GM06990 (cell line): Measurements from ENCODE around the gene SOHLH1.

Experiments used
- DNase-seq: peaks from one replicate; pipeline ENCODE4 v3.0.0-alpha.2; 2011; ENCODE audit not compliant: insufficient read length; ENCODE audit errors: extremely low read depth
- H3K27me3 ChIP-seq: replicated peaks from 2 replicates; pipeline ENCODE4 v1.6.0; 2011; ENCODE audit warnings: low read length; ENCODE audit not compliant: control insufficient read depth, insufficient read depth
- H3K36me3 ChIP-seq: 2 replicates; pipeline ENCODE4 v1.5.1; 2011; ENCODE audit warnings: low read length; ENCODE audit not compliant: control insufficient read depth, insufficient read depth
- H3K4me3 ChIP-seq: replicated peaks from 2 replicates; pipeline ENCODE4 v1.5.1; 2011; ENCODE audit warnings: low read depth, mild to moderate bottlenecking, control low read depth, low read length
- CTCF ChIP-seq: IDR thresholded peaks from 2 replicates; pipeline ENCODE4 v1.5.1; 2011; ENCODE audit warnings: low read length, control low read depth, mild to moderate bottlenecking, inconsistent platforms; ENCODE audit not compliant: insufficient read depth, poor library complexity, severe bottlenecking

SOHLH1 gene

DNA sequence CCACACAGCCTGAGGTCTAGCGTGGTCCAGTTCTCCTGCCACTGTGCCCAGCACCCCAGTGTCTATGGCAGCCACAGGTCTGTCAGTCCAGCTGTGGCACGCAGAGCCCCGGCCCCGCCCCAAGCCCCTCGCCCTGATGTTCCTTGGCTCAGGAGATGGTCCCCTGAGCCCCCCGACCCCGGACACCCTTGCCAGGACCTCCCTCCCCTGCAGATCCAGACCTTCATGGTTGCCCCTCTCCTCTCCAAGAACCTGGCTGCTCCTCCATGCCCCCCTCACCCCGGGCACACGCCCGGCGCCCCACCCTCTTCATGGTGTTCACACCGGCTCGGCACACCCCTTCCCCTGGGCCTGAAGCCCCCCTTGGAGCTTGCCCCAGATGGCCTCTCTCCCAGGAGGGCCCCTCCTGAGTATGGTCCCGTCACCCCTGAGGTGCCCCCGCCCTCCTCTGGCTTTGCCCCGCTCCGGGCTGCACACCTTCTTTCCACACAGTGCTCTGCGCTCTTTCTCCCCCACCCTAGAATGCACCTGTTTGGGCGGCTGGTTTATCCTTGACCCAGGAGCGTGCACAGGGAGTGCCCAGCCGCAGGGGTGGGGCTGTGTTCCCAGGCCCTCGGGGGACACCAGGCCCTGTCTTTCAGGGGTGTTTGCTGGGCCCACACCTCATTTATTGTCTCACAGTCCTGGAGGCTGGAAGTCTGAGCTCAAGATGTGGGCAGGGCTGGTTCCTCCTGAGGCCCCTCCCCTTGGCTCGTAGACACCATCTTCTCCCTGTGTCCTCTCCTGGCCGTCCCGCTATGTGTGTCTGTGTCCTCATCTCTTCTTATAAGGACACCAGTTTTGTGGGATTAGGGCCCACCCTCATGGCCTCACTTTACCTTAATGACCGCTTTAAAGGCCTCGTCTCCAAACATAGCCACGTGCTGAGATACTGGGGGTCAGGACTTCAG lies 40.3 kb upstream of the SOHLH1 start:
- H3K4me3 ChIP-seq, result no peak overlapping the region
- no peaks in the 10 kb centered on the region; the same call in 1 of the 2 replicates for H3K27me3 ChIP-seq
- DNase-seq, result no peak
- no peak for TF ChIP-seq CTCF
- H3K36me3 ChIP-seq, result no peaks in the 10 kb centered on the region

DNA sequence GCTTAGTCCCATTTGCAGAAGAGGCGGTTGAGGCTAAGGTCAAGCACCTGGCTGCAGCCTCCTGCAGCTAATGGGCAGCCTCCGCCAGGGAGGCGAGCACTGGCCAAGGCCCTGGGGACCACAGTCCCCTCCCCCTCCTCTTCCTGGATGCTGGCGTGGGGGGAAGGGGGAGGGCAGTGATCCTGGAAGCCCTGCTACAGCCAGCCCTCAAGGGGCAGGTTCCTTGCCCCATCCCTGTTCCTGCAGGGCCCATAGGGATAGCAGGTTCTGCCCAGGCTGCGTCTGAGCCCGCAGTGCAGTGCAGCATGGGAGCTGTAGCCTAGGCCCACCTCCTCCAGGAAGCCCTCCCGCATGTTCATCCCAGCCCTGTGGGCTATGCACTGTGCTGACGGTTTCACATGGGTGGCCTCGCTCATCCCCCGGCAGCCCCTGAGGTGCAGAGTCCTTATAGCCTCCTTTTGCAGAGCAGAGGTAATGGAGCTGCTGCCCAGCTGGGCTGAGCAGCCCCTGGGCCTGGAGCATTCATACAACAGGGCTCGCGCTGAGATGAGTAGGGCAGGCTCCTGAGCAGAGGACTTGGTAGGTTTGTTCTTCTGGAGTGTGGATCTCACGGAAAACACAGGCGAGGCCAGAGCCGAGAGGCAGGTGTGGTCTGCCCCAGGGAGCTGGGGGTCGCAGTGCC lies 38.7 kb upstream of the SOHLH1 start:
- TF ChIP-seq CTCF, result no peak
- Histone ChIP-seq H3K27me3 (no peaks in the 10 kb centered on the region; the same call in 1 of the 2 replicates), H3K4me3 (no peak overlapping the region), H3K36me3 (no peaks in the 10 kb centered on the region)
- DNase-seq, result no peak

DNA sequence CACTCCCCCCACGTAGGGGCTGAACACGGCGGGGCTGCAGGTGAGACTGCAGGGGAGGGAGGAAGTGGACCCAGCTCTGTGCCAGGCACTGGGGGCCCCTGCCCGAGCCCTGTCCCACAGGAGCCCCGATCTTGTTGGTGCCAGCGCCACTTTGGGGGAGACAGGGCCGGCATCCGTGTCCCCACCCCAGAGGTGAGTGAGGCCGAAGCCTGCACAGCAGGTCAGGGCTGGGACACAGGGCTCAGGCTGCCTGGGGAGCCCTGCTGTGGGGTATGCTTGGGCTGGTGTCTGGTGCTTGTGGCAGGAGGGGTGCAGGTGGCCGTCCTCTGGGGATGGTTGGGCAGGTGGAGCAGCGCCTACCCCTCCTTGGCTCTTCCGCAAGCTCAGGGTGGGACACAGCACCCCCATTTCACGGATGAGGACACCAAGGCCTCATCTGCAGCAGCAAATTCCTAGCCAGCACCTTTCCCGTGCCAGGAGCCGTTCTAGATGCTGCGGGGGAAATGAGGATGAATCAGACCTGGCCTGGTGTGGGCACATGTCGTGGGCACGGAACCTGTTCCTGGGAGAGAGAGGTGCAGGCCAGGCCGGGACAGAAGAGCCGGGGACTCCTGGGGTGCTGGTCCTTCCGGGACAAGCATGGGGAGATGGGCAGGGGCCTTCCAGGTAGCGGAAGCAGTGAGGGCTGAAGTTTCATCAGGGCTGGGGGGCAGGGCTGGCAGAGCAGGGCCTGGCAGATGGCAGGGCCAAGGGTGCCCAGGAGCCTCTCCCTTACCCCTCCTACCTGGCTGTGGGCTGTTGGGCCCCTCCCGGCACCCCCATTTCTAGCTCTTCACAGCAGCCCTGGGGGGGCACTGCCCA lies 37.9 kb upstream of the SOHLH1 start:
- no peak for TF ChIP-seq CTCF
- DNase-seq, result no peak
- Histone ChIP-seq H3K4me3 (no peak overlapping the region), H3K27me3 (no peaks in the 10 kb centered on the region; the same call in 1 of the 2 replicates), H3K36me3 (no peaks in the 10 kb centered on the region)

DNA sequence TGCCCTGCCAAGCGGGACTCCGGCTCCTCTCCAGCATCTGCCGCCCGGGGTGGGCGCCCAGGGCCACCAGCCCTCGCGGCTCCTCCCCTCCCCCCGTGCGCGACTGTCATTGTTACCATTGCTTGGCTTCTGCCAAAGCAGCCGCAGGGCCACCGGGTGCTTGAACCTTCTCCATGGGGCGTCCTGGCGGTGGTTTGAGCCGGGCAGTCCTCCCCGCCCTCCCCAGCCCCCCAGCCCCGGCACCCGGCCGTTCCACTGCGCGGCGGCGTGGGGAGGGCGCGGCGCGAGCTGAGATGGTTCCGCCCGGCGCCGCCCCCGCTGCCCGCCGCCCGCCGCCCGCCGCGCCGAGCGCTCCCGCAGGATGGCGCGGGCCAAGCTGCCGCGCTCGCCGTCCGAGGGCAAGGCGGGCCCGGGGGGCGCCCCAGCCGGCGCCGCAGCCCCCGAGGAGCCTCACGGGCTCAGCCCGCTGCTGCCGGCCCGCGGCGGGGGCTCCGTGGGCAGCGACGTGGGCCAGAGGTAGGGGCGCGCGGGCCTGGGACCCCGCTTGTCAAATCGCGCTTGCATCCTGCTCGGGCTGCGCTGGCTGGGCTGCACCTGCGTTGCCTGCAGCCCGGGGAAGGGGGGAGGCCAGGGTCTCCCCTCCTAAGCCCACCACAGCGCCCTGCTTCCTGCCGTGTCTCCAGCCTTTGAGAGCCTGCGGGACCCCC lies 37.1 kb upstream of the SOHLH1 start:
- Histone ChIP-seq H3K4me3 (no peak overlapping the region), H3K27me3 (no peaks in the 10 kb centered on the region; the same call in 1 of the 2 replicates), H3K36me3 (no peaks in the 10 kb centered on the region)
- DNase-seq, result no peak
- TF ChIP-seq CTCF, result no peak

GRCh38 chr9:135734616-135735144 lies 35.4 kb upstream of the SOHLH1 start:
- no peak for TF ChIP-seq CTCF
- Histone ChIP-seq H3K36me3 (no peaks in the 10 kb centered on the region), H3K4me3 (no peak overlapping the region), H3K27me3 (no peaks in the 10 kb centered on the region; the same call in 1 of the 2 replicates)
- no peak for DNase-seq
